SK-N-SH (cell line): ENCODE data around the gene PRXL2B.

Experiments used
- CTCF ChIP-seq: fragments of 200-600 bp; sonication (generic); IDR thresholded peaks from 2 replicates; pipeline ENCODE4 v1.6.1; 2017; ENCODE audit warnings: antibody characterized with exemption, mild to moderate bottlenecking, moderate library complexity
- EP300 ChIP-seq, 2 experiments: IDR thresholded peaks; 2 replicates each; pipeline versions ENCODE4 v1.4.0 to v1.6.1; 2012; ENCODE audit warnings: borderline replicate concordance in 1 of 2, low read depth in 1 of 2, low read length in 1 of 2
- EZH2phosphoT487 ChIP-seq: fragments of 200-600 bp; sonication (generic); IDR thresholded peaks from 2 replicates; pipeline ENCODE4 v1.6.1; 2017; ENCODE audit warnings: low read depth, mixed run types, mild to moderate bottlenecking, antibody characterized with exemption, moderate library complexity, borderline replicate concordance
- JUND ChIP-seq: IDR thresholded peaks from 2 replicates; pipeline ENCODE4 v1.4.0; 2012
- POLR2AphosphoS5 ChIP-seq: IDR thresholded peaks from 2 replicates; pipeline ENCODE4 v1.6.1; 2012; ENCODE audit warnings: low read depth, low read length
- RAD21 ChIP-seq: IDR thresholded peaks from 2 replicates; pipeline ENCODE4 v1.6.1; 2012; ENCODE audit warnings: mild to moderate bottlenecking, low read length
- SMC3 ChIP-seq: IDR thresholded peaks from 2 replicates; pipeline ENCODE4 v1.6.1; 2012; ENCODE audit warnings: low read depth, low read length, improper control_type of control experiment

DNA sequence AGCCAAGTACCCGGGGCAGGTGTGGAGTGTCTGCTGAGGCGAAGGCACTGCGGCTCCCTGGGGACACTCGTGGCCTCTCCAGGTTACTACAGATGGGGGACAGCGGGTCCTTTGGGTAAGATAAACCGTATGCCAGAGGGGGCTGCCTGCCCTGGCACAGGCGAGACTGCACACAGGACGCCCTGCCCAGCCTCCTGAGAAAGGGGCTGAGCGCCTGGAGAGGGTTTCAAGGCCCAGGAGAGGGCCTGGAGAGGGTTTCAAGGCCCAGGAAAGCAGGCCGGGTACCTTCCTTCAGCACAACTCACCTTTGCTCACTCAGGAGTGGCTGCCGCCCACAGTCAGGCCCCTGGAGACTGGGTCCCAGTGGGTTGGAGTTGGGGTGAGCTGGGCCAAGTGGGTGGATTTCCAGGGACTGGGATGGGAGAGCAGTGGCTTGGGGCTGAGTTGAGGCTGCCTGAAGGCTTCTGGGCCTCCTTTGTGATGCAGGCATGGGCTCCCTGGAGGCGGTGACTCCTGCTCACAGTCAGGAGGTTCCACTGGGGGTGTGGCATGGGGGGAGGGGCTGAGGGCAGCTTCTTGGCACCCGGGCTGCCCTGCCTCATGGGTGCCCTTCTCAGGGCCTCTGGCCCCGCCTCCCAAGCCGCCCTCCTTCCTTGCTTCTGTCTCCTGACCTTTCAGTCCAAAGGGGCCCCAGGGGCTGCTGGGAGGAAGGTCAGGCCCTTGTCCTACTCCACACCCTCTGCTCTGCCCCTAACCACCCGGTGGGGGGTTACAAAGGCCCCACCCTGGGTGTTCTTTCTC, 46.2 kb downstream of the PRXL2B start, which contains the start of gene MMEL1:
- TF ChIP-seq CTCF (no peak), RAD21 (no peak), EP300 (IDR thresholded peaks at IDR 0.05; ENCODE audit: borderline replicate concordance in 1 of 2, low read depth in 1 of 2, low read length in 1 of 2) (no peak), SMC3 (no peak), EZH2phosphoT487 (no peak), JUND (no peak), POLR2AphosphoS5 (no peak)
